Measurements from ENCODE around the gene NPVF.

The NPVF gene

GRCh38 chr7:25238066-25238725 lies 9.9 kb upstream of the NPVF start:
- no peak overlapping the region for H3K4me3 ChIP-seq (ENCODE audit: low read length)
- no peak for TF ChIP-seq CTCF (conservative IDR thresholded peaks at IDR 0.05; ENCODE audit: low read length)
- DNase-seq (ENCODE audit: low read depth) = no peak

- DNase-seq (ENCODE audit: low read depth) = no peak
- TF ChIP-seq CTCF (conservative IDR thresholded peaks at IDR 0.05; ENCODE audit: low read length) = no peak
- H3K4me3 ChIP-seq (ENCODE audit: low read length) = no peak overlapping the region
These were observed 7.2 kb upstream of the NPVF start for GRCh38 chr7:25235471-25235870.

- TF ChIP-seq CTCF (conservative IDR thresholded peaks at IDR 0.05; ENCODE audit: low read length) = no peak
- no peak for DNase-seq (ENCODE audit: low read depth)
These were observed 6.0 kb upstream of the NPVF start for GRCh38 chr7:25234336-25234735.

GRCh38 chr7:25223206-25223605 lies 5.1 kb downstream of the NPVF start:
- TF ChIP-seq CTCF (conservative IDR thresholded peaks at IDR 0.05; ENCODE audit: low read length) = no peak
- no peak for DNase-seq (ENCODE audit: low read depth)
- H3K4me3 ChIP-seq (ENCODE audit: low read length) = no peak overlapping the region

More at GRCh38 chr7:25234336-25234735, 6.0 kb upstream of the NPVF start:
- H3K4me3 ChIP-seq (ENCODE audit: low read length) = no peak overlapping the region

- TF ChIP-seq CTCF (conservative IDR thresholded peaks at IDR 0.05; ENCODE audit: low read length) = no peak
- no peak for DNase-seq (ENCODE audit: low read depth)
- H3K4me3 ChIP-seq (ENCODE audit: low read length) = no peak overlapping the region
These were observed 5.6 kb downstream of the NPVF start for GRCh38 chr7:25222666-25223065.

GRCh38 chr7:25221009-25221408 lies 7.3 kb downstream of the NPVF start:
- TF ChIP-seq CTCF (conservative IDR thresholded peaks at IDR 0.05; ENCODE audit: low read length) = no peak
- DNase-seq (ENCODE audit: low read depth) = no peak
- no peak overlapping the region for H3K4me3 ChIP-seq (ENCODE audit: low read length)

- H3K4me3 ChIP-seq (ENCODE audit: low read length) = no peak overlapping the region
- DNase-seq (ENCODE audit: low read depth) = no peak
- no peak for TF ChIP-seq CTCF (conservative IDR thresholded peaks at IDR 0.05; ENCODE audit: low read length)
These were observed 10.1 kb downstream of the NPVF start for GRCh38 chr7:25218191-25218590.
